Uterus (tissue), 4 donors: ENCODE data around the gene CHRNA4. TPM values are rescaled to one million over a fixed set of nuclear protein-coding genes. Genes with fewer than 3 reads are reported as not detected.

Experiments used
- DNase-seq, 2 donors: peaks; one replicate each; pipeline ENCODE4 v3.0.0-alpha.2; 2019 to 2020
- H3K27ac ChIP-seq, 2 donors: fragments of 200-600 bp; sonication (generic); 1 replicate in 1 of 2; 2 replicates in 1 of 2; pipeline ENCODE4 v1.5.1; 2016 to 2018
- H3K27me3 ChIP-seq, 2 donors: fragments of 200-600 bp; sonication (generic); one replicate each; pipeline ENCODE4 v1.5.1; 2018 to 2019; ENCODE audit warnings: control low read depth in 1 of 2
- H3K36me3 ChIP-seq, 2 donors: fragments of 200-600 bp; sonication (generic); one replicate each; pipeline ENCODE4 v1.5.1; 2019; ENCODE audit warnings: control low read depth in 1 of 2
- H3K4me1 ChIP-seq, 2 donors: fragments of 200-600 bp; sonication (generic); one replicate each; pipeline ENCODE4 v1.5.1; 2018 to 2019; ENCODE audit warnings: control low read depth in 1 of 2
- H3K4me3 ChIP-seq, 2 donors: fragments of 200-600 bp; sonication (generic); 1 replicate in 1 of 2; 2 replicates in 1 of 2; pipeline ENCODE4 v1.5.1; 2018 to 2019; ENCODE audit warnings: mild to moderate bottlenecking in 1 of 2
- H3K9me3 ChIP-seq, 2 donors: fragments of 200-600 bp; sonication (generic); one replicate each; pipeline ENCODE4 v1.5.1; 2019; ENCODE audit warnings: control low read depth in 1 of 2
- POLR2A ChIP-seq, 2 donors: fragments of 450-650 bp; IDR thresholded peaks; one replicate each; pipeline ENCODE4 v1.6.1; 2016; ENCODE audit warnings: antibody characterized with exemption in 2 of 2, mild to moderate bottlenecking in 1 of 2, moderate library complexity in 1 of 2
- intact Hi-C: fragments of 100-400 bp; cut with DNase I; formaldehyde crosslinking; loops from one replicate; pipeline ENCODE4 v1.15.1; 2023; ENCODE audit warnings: low total_unique reads
- total RNA-seq, 4 donors: library from RNA; depleted of rRNA in 3 of 4; stranded (reverse); fragments of >200 nt in 3 of 4; gene quantifications; one replicate each; pipeline versions ENCODE4 v1.1.0 to v1.2.4, GENCODE V29; 2014 to 2023
- TF ChIP-seq, protein P1 (sequence below), 4 experiments: fragments of 200-600 bp in 2 of 4; fragments of 450-650 bp in 2 of 4; sonication (generic) in 2 of 4; IDR thresholded peaks; one replicate each; pipeline ENCODE4 v1.5.1; 2016 to 2019; ENCODE audit warnings: antibody characterized with exemption in 4 of 4, mild to moderate bottlenecking in 2 of 4, moderate library complexity in 1 of 4
- donor health status: DM: yes; HTN: yes; CAD: no.

Gene CHRNA4
- total RNA-seq, 4 donors from 2014 or later, result 0.21 to 1.5 TPM; not detected in 2

DNA sequence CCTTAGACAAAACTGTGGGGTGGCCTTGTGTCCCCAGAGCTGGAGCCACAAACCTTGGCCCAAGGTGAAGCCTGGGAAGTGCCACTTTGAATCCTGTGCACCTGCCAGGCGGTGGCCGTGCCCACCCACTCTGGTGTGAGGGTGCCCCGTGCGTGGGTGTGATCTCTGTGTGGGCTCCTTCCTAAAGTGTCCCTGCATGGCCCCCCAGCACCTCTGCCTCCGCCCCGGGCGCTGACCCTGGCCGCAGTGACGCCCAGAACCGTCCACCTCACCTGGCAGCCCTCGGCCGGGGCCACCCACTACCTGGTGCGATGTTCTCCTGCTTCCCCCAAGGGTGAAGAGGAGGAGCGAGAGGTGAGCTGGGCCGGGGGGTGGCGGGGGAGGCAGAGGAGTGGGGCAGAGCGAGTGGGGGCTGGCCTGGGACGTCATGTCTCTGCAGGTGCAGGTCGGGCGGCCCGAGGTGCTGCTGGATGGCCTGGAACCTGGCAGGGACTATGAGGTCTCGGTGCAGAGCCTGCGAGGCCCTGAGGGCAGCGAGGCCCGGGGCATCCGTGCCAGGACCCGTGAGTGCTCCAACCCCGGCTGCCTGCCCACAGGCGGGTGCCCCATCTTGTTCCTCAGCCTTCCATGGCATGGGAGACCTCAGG is 49.8 kb downstream of the CHRNA4 start:
- H3K36me3 ChIP-seq, result no peaks in the 10 kb centered on the region
- DNase-seq, result no peak
- TF ChIP-seq, protein P1, sequence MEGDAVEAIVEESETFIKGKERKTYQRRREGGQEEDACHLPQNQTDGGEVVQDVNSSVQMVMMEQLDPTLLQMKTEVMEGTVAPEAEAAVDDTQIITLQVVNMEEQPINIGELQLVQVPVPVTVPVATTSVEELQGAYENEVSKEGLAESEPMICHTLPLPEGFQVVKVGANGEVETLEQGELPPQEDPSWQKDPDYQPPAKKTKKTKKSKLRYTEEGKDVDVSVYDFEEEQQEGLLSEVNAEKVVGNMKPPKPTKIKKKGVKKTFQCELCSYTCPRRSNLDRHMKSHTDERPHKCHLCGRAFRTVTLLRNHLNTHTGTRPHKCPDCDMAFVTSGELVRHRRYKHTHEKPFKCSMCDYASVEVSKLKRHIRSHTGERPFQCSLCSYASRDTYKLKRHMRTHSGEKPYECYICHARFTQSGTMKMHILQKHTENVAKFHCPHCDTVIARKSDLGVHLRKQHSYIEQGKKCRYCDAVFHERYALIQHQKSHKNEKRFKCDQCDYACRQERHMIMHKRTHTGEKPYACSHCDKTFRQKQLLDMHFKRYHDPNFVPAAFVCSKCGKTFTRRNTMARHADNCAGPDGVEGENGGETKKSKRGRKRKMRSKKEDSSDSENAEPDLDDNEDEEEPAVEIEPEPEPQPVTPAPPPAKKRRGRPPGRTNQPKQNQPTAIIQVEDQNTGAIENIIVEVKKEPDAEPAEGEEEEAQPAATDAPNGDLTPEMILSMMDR (IDR thresholded peaks at IDR 0.05), result no peak
- no peak for TF ChIP-seq POLR2A (IDR thresholded peaks at IDR 0.05)
- peaks cover 0 to 9% of the 10 kb centered on the region in 2 donors for H3K27me3 ChIP-seq
- no peaks in the 10 kb centered on the region for H3K9me3 ChIP-seq
- no peak overlapping the region for H3K4me3 ChIP-seq
- H3K27ac ChIP-seq, result no peak overlapping the region
- intact Hi-C loops, result loop anchor here (5.0 kb wide), 1 partner anchor 274 kb away; no protein-coding TSS in a partner anchor
- H3K4me1 ChIP-seq, result no peaks in the 10 kb centered on the region

DNA sequence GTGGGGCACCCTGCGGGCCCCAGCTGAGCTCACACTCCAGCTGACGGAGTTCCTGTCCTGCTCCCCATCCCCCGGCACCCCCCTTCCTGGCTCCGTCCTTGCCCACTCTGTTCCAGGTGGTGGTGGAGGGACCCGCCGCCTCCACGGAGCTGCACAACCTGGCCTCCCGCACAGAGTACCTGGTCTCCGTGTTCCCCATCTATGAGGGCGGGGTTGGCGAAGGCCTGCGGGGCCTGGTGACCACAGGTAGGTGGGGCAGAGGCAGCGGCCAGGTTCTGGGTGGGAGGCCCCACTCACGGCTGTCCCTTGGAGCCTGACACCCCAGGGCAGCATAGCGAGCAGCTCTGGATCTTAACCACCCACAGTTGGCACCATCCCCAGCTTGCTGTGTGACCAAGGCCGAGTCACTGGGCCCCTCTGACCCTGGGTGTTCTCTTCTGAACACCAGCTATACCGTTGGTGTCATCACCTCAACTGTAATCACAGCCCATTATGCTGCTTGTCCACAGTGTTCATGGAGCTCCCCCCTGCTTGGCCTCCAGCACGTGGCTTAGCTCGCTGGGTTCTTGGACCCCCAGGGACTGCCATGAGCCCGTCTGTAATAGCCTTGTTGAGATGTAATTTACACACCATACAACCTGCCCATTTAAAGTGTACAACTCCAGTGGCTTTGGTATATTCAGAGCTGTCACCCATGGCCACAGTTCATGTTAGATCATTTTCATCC is 50.7 kb downstream of the CHRNA4 start:
- Histone ChIP-seq H3K4me3 (no peak overlapping the region), H3K27ac (no peak overlapping the region), H3K27me3 (peaks cover 0 to 10% of the 10 kb centered on the region in 2 donors), H3K4me1 (no peaks in the 10 kb centered on the region), H3K36me3 (no peaks in the 10 kb centered on the region), H3K9me3 (no peaks in the 10 kb centered on the region)
- intact Hi-C loops, result loop anchor here (5.0 kb wide), 1 partner anchor 273 kb away; no protein-coding TSS in a partner anchor
- no peak for DNase-seq
- TF ChIP-seq POLR2A (IDR thresholded peaks at IDR 0.05), result no peak
- TF ChIP-seq, protein P1 (IDR thresholded peaks at IDR 0.05), result no peak

DNA sequence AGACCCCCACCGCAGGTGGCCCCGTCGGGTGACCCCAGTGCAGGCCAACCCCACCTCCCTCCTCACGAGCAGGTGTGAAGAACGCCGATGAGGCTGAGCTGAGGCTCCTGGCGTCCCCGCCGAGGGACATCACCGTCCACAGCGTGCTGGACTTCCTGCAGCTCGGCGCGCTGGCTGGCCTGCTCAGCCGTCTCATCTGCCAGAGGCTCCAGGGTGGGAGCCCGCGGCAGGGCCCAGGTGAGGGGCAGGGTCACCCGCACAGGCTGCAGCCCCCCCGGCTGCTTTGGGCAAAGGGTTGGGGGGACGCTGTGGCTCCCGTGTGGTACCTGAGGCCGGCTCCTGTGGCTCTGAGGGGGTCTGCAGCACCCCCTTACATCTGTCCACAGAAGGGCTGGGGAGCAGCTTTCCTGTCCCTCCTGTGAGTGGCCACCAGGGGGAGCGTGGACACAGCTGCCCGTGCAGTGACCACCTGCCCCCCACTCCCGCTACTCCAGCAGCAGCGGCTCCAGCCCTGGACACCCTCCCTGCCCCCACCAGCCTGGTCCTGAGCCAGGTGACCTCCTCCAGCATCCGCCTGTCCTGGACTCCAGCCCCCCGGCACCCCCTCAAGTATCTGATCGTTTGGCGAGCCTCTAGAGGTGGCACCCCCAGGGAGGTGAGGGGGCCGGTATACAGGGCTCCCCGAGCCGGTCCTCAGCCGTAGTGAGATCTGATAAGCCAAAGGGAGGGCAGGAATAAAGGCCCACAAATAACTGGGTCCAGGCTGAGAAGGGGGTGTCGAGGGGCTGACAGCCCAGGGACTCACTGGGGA is 51.7 kb downstream of the CHRNA4 start:
- intact Hi-C loops, result loop anchor here (5.0 kb wide), 1 partner anchor 272 kb away; no protein-coding TSS in a partner anchor

DNA sequence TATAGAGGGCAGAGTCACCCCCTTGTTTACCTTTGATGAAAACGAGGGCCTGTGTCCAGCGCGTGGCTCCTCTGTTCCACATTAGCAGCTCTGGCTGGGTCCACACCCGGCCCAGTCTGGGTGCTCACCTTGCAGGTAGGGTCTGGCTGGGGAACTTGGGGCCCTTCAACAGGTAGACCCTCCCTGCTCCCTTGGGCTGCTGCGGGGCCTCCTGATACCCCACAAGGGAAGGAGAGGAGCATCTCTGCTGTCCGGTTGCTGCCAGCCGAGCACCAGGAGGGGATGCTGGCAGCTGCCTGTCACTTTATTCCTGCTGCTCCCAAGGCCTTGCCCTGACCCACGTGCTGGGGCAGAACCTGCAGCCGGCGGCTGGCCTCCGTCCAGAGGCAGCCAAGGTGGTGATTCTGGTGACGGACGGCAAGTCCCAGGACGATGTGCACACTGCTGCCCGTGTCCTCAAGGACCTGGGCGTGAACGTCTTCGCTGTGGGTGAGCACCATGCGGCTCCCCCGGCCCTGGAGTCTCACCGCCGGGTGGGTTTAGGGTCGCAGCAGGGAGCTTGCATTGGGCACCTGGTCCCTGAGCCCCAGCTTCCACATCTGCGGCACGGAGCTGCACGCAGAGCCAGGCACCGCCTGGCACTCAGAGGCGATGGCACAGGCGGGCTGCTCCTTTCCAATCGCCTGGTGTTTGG is 52.8 kb downstream of the CHRNA4 start:
- peaks cover 0 to 10% of the 10 kb centered on the region in 2 donors for H3K27me3 ChIP-seq
- TF ChIP-seq, protein P1 (IDR thresholded peaks at IDR 0.05), result no peak
- no peak for TF ChIP-seq POLR2A (IDR thresholded peaks at IDR 0.05)
- no peaks in the 10 kb centered on the region for H3K4me1 ChIP-seq
- H3K27ac ChIP-seq, result no peak overlapping the region
- no peak overlapping the region for H3K4me3 ChIP-seq
- no peaks in the 10 kb centered on the region for H3K36me3 ChIP-seq
- intact Hi-C loops, result no loop called here
- H3K9me3 ChIP-seq, result no peaks in the 10 kb centered on the region
- no peak for DNase-seq

More for the DNA sequence above, 51.7 kb downstream of the CHRNA4 start:
- Histone ChIP-seq H3K9me3 (no peaks in the 10 kb centered on the region), H3K4me3 (no peak overlapping the region), H3K4me1 (no peaks in the 10 kb centered on the region), H3K27ac (no peak overlapping the region), H3K27me3 (peaks cover 0 to 10% of the 10 kb centered on the region in 2 donors), H3K36me3 (no peaks in the 10 kb centered on the region)
- peak in 1 of 2 donors; percentile 39 for DNase-seq
- TF ChIP-seq, protein P1 (IDR thresholded peaks at IDR 0.05), result peak; percentile 62 to 68 (median 66)
- TF ChIP-seq POLR2A (IDR thresholded peaks at IDR 0.05), result no peak
